GM12865 (cell line): ENCODE data around the gene SNX14.

Experiments
- DNase-seq: peaks from one replicate; pipeline ENCODE4 v3.0.0; 2010; ENCODE audit warnings: low read depth
- H3K4me3 ChIP-seq: 2 replicates; pipeline ENCODE4 v1.5.1; 2011; ENCODE audit warnings: mild to moderate bottlenecking, low read depth, low read length, control low read depth
- CTCF ChIP-seq: IDR thresholded peaks from 2 replicates; pipeline ENCODE4 v1.5.1; 2011; ENCODE audit warnings: low read length, control low read depth, low read depth, inconsistent platforms; ENCODE audit not compliant: insufficient read depth; ENCODE audit errors: missing control alignments

SNX14 gene

GRCh38 chr6:85484948-85485347, 108.7 kb downstream of the SNX14 start:
- DNase-seq, result no peak
- H3K4me3 ChIP-seq, result no peak overlapping the region
- no peak for TF ChIP-seq CTCF

GRCh38 chr6:85483846-85484245, 109.8 kb downstream of the SNX14 start:
- no peak for DNase-seq
- H3K4me3 ChIP-seq, result no peak overlapping the region
- no peak for TF ChIP-seq CTCF

- DNase-seq, result peak; percentile 79
- H3K4me3 ChIP-seq, result no peak overlapping the region
- TF ChIP-seq CTCF, result peak; percentile 98
Observed at GRCh38 chr6:85482905-85483700, 110.6 kb downstream of the SNX14 start.

- no peak for TF ChIP-seq CTCF
- H3K4me3 ChIP-seq, result no peak overlapping the region
- DNase-seq, result no peak
Observed at GRCh38 chr6:85482206-85482904, 111.3 kb downstream of the SNX14 start.

- DNase-seq, result no peak
- no peak for TF ChIP-seq CTCF
Observed at GRCh38 chr6:85479208-85479607, 114.5 kb downstream of the SNX14 start.

GRCh38 chr6:85476532-85476931, 117.1 kb downstream of the SNX14 start:
- no peak overlapping the region for H3K4me3 ChIP-seq
- DNase-seq, result no peak
- TF ChIP-seq CTCF, result no peak

More at GRCh38 chr6:85479208-85479607, 114.5 kb downstream of the SNX14 start:
- no peak overlapping the region for H3K4me3 ChIP-seq

- no peak for TF ChIP-seq CTCF
- no peak for DNase-seq
- H3K4me3 ChIP-seq, result no peak overlapping the region
Observed at GRCh38 chr6:85473748-85474147, 119.9 kb downstream of the SNX14 start.
